ENCODE results near the gene CLSTN3.

Gene CLSTN3

DNA sequence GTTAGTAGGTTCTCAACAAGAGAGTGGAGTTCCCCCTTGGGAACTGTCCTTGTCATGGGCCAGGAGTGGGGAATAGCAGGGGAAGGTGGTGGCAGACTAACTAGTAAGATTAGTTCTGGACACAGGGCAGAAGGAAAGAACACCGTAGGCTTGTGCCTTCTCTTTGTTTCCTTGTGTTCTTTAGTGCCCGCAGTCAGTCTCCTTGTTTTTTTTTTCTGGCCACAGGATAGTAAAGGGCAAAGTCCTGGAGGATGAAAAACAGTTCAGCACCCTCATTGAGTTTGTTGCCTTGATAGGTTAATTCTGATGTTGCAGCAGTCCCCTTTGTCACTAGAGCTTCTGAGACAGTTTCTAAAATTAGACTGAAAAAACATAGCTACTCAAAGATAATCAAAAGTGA is 67.7 kb downstream of the CLSTN3 start:
- no peak for FAIRE-seq

GRCh38 chr12:7203109-7203508 is 72.9 kb downstream of the CLSTN3 start:
- FAIRE-seq = no peak

- no peak for FAIRE-seq
Measured at GRCh38 chr12:7205091-7205490, 74.9 kb downstream of the CLSTN3 start.

DNA sequence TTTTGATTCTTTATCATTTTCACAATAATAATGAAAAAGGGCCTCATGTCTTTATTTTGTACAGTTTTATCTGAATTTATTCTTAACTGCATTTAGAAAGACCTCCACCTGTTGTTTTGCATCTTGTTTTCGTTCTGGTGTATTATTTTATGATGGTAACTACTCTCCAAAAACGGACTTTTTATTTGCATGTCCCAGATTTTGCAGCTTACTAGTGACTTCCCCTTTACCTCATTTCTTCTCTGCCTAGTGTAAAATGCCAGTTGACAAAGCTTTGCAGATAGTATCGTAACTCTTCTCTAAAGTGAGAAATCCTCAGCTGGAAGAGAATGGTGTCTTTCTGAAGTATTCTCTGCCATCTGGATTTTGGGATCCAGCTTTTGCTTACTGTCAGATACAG is 76.5 kb downstream of the CLSTN3 start:
- FAIRE-seq = no peak

GRCh38 chr12:7207866-7208625 is 77.9 kb downstream of the CLSTN3 start:
- no peak for FAIRE-seq

Measured in A204.1 (cell line).